Left ventricle myocardium inferior (tissue), 1 donor: Measurements from ENCODE around the gene RSPO4. TPM values are rescaled to one million over a fixed set of nuclear protein-coding genes. Genes with fewer than 3 reads are reported as not detected.

ENCODE experiments used
- DNase-seq: peaks from one replicate; pipeline ENCODE4 v3.0.0-alpha.2; 2020
- H3K27ac ChIP-seq: fragments of 200-600 bp; replicated peaks from 2 replicates; pipeline ENCODE4 v1.8.0; 2021
- H3K27me3 ChIP-seq: fragments of 200-600 bp; 2 replicates; pipeline ENCODE4 v1.8.0; 2021; ENCODE audit warnings: low read depth
- H3K36me3 ChIP-seq: fragments of 200-600 bp; 2 replicates; pipeline ENCODE4 v1.8.0; 2021
- H3K4me1 ChIP-seq: fragments of 200-600 bp; 2 replicates; pipeline ENCODE4 v1.8.0; 2021
- H3K4me3 ChIP-seq: fragments of 200-600 bp; 2 replicates; pipeline ENCODE4 v1.8.0; 2021; ENCODE audit warnings: mild to moderate bottlenecking, moderate library complexity
- H3K9me3 ChIP-seq: fragments of 200-600 bp; replicated peaks from 2 replicates; pipeline ENCODE4 v1.8.0; 2021
- intact Hi-C: fragments of 100-400 bp; cut with micrococcal nuclease; formaldehyde crosslinking; loops from one replicate; pipeline ENCODE4 v1.11.0; 2022
- total RNA-seq: library from RNA; stranded (reverse); fragmentation: NEBNext Ultra II Directional; extraction: Animal tissue kit (Norgen Biotek cat#: 25700); gene quantifications from one replicate; pipeline ENCODE4 v1.2.1, GENCODE V29; 2021
- TF ChIP-seq, protein P1 (sequence below): fragments of 200-600 bp; IDR thresholded peaks from 2 replicates; pipeline ENCODE4 v1.8.0; 2021; ENCODE audit warnings: antibody characterized with exemption, mild to moderate bottlenecking, borderline replicate concordance
- donor health status: DM: no; HTN: yes; CAD: no; lungs with severe emphysema.

RSPO4 gene
- total RNA-seq, 1 donor from 2014 or later, result not detected

DNA sequence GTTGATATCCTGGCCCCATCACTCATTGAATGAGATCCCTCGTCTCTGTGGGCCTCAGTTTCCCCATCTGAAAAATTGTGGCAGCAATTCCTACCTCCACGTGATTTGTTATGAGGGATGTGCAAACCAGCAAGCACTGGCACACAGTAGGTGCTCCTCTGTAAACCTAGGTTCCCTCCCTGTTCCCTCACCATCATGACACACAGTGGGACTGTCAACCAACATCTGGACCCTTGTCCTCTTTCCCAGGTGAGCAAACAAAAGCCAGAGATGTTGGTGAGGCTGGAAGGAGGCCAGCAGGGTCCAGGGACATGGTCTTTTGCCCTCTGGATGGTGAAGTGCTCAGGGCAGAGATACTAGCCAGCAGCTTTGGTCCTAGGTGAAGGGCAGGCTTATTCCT, 26.1 kb downstream of the RSPO4 start:
- Histone ChIP-seq H3K4me1 (no peaks in the 10 kb centered on the region), H3K9me3 (no peaks in the 10 kb centered on the region), H3K4me3 (no peak overlapping the region), H3K27me3 (peaks cover 79% of the 10 kb centered on the region), H3K36me3 (no peaks in the 10 kb centered on the region), H3K27ac (no peak overlapping the region)
- TF ChIP-seq, protein P1, sequence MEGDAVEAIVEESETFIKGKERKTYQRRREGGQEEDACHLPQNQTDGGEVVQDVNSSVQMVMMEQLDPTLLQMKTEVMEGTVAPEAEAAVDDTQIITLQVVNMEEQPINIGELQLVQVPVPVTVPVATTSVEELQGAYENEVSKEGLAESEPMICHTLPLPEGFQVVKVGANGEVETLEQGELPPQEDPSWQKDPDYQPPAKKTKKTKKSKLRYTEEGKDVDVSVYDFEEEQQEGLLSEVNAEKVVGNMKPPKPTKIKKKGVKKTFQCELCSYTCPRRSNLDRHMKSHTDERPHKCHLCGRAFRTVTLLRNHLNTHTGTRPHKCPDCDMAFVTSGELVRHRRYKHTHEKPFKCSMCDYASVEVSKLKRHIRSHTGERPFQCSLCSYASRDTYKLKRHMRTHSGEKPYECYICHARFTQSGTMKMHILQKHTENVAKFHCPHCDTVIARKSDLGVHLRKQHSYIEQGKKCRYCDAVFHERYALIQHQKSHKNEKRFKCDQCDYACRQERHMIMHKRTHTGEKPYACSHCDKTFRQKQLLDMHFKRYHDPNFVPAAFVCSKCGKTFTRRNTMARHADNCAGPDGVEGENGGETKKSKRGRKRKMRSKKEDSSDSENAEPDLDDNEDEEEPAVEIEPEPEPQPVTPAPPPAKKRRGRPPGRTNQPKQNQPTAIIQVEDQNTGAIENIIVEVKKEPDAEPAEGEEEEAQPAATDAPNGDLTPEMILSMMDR, result no peak
- intact Hi-C loops, result no loop called here
- DNase-seq, result no peak

- no peak for DNase-seq
- Histone ChIP-seq H3K27ac (no peak overlapping the region), H3K4me1 (no peaks in the 10 kb centered on the region), H3K36me3 (no peaks in the 10 kb centered on the region), H3K4me3 (no peak overlapping the region), H3K9me3 (no peaks in the 10 kb centered on the region), H3K27me3 (peaks cover 77% of the 10 kb centered on the region)
- intact Hi-C loops, result no loop called here
- TF ChIP-seq, protein P1, result peak; percentile 42
These were observed 28.3 kb downstream of the RSPO4 start for GRCh38 chr20:973785-974194.

GRCh38 chr20:972256-972655, 29.9 kb downstream of the RSPO4 start:
- no peak for DNase-seq
- H3K36me3 ChIP-seq, result no peaks in the 10 kb centered on the region
- peaks cover 87% of the 10 kb centered on the region for H3K27me3 ChIP-seq
- H3K9me3 ChIP-seq, result no peaks in the 10 kb centered on the region
- H3K4me1 ChIP-seq, result no peaks in the 10 kb centered on the region
- no peak overlapping the region for H3K27ac ChIP-seq
- TF ChIP-seq, protein P1, result no peak
- intact Hi-C loops, result no loop called here
- no peak overlapping the region for H3K4me3 ChIP-seq

- H3K27me3 ChIP-seq, result peaks cover 96% of the 10 kb centered on the region
- H3K4me3 ChIP-seq, result no peak overlapping the region
- no peaks in the 10 kb centered on the region for H3K36me3 ChIP-seq
- intact Hi-C loops, result no loop called here
- TF ChIP-seq, protein P1, result no peak
- H3K4me1 ChIP-seq, result no peaks in the 10 kb centered on the region
- H3K9me3 ChIP-seq, result no peaks in the 10 kb centered on the region
- no peak for DNase-seq
- H3K27ac ChIP-seq, result no peak overlapping the region
These were observed 30.8 kb downstream of the RSPO4 start for GRCh38 chr20:971346-971745.

DNA sequence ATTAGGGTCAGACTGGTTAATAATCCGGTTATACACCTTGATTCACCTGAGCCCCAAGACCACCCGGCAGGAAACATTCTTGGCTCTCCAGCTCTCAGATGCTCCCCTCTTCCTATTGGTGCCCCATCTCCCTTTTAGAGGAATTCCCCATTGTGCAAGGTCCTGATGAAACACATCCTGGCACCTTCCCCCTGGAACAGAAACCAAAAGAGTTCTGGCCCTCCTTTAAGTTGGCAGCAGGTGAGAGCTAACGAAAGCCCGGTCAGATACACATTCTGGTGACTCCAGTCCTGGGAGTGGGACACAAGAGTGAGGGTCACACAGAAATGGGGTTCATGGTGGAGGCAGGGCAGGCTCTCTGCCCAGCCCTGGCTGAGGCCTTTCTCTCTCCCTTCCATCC, 32.2 kb downstream of the RSPO4 start:
- Histone ChIP-seq H3K36me3 (no peaks in the 10 kb centered on the region), H3K27me3 (peaks cover 96% of the 10 kb centered on the region), H3K4me3 (no peak overlapping the region), H3K27ac (no peak overlapping the region), H3K9me3 (no peaks in the 10 kb centered on the region), H3K4me1 (no peaks in the 10 kb centered on the region)
- intact Hi-C loops, result no loop called here
- DNase-seq, result no peak
- TF ChIP-seq, protein P1, result no peak
